ENCODE data around the gene DGKZ. TPM values are rescaled to one million over a fixed set of nuclear protein-coding genes. Genes with fewer than 3 reads are reported as not detected.

The DGKZ gene
- total RNA-seq, 1 experiment from 2014 or later: 68.9 TPM

- no peak for DNase-seq
- no peak overlapping the region for H3K27ac ChIP-seq (ENCODE audit: insufficient read length, low read depth, low read length)
- no peak for TF ChIP-seq CTCF (conservative IDR thresholded peaks at IDR 0.05)
- H3K23ac ChIP-seq (ENCODE audit: insufficient read length, low read depth, low read length): no peak overlapping the region
- H3K18ac ChIP-seq (ENCODE audit: insufficient read length, low read depth, low read length): no peak overlapping the region
- H3K27ac Mint-ChIP-seq: no peak overlapping the region
- H4K91ac ChIP-seq (ENCODE audit: insufficient read length, low read depth, low read length): no peak overlapping the region
- H3K4me1 ChIP-seq (ENCODE audit: insufficient read depth, low read length): peaks cover 3% of the 10 kb centered on the region; the same call in 1 of the 2 replicates
- no peak overlapping the region for H4K8ac ChIP-seq (replicated peaks; ENCODE audit: insufficient read length, low read depth, low read length)
- no peaks in the 10 kb centered on the region for H3K79me1 ChIP-seq (ENCODE audit: insufficient read depth, low read depth, low read length, poor library complexity, severe bottlenecking)
- no peak overlapping the region for H4K5ac ChIP-seq (ENCODE audit: insufficient read length, low read depth, low read length)
- no peak overlapping the region for H3K4me2 ChIP-seq (ENCODE audit: insufficient read depth, insufficient read length, low read length)
- peaks cover 14% of the 10 kb centered on the region; the same call in 1 of the 2 replicates for H3K27me3 ChIP-seq (ENCODE audit: insufficient read depth, low read length)
- H2BK120ac ChIP-seq (ENCODE audit: low read depth, low read length, poor library complexity, severe bottlenecking): no peak overlapping the region
- H2BK5ac ChIP-seq (ENCODE audit: insufficient read length, low read length): no peak overlapping the region
- peaks cover 0 to 14% (median 13%) of the 10 kb centered on the region in 3 experiments; a peak in 6 of 7 replicates for H3K36me3 Mint-ChIP-seq (ENCODE audit: insufficient read depth in 1 of 3, low read depth in 3 of 3)
- H3K4ac ChIP-seq (ENCODE audit: low read depth, low read length): no peak overlapping the region
- peaks cover 21 to 26% of the 10 kb centered on the region in 2 experiments for H3K4me1 Mint-ChIP-seq
- no peak overlapping the region for H2BK15ac ChIP-seq (ENCODE audit: low read depth, low read length)
- H2BK12ac ChIP-seq (ENCODE audit: insufficient read length, low read depth, low read length): no peak overlapping the region
- H3K23me2 ChIP-seq (ENCODE audit: insufficient read length, low read depth, low read length, poor library complexity, severe bottlenecking): peaks cover 15% of the 10 kb centered on the region
- H4K20me1 ChIP-seq (ENCODE audit: control insufficient read depth, insufficient read depth, insufficient read length): no peaks in the 10 kb centered on the region
- WGBS (ENCODE audit: extremely low coverage, insufficient read length, low lambda C conversion rate): no CpG with 5 or more reads among the region's 4 CpGs
- no peak overlapping the region for H2BK20ac ChIP-seq (ENCODE audit: low read depth, low read length, poor library complexity, severe bottlenecking)
- H3K14ac ChIP-seq (ENCODE audit: insufficient read depth, low read length): no peak overlapping the region
- no peaks in the 10 kb centered on the region for H3K9me3 Mint-ChIP-seq
- no peak overlapping the region for H2AFZ ChIP-seq (ENCODE audit: low read length)
- H3K9me3 ChIP-seq (ENCODE audit: control insufficient read depth, low read depth, low read length): no peaks in the 10 kb centered on the region
- H3K9ac ChIP-seq (ENCODE audit: extremely low read depth, insufficient read length, low read length): no peak overlapping the region
- no peak overlapping the region for H2AK5ac ChIP-seq (ENCODE audit: insufficient read length, low read length)
- H3K27me3 Mint-ChIP-seq (ENCODE audit: low read depth): peaks cover 45% of the 10 kb centered on the region
- H3K79me2 ChIP-seq (ENCODE audit: insufficient read depth, low read length): no peaks in the 10 kb centered on the region
- no peak overlapping the region for H3K56ac ChIP-seq (ENCODE audit: insufficient read length, low read depth, low read length)
- H3K4me3 Mint-ChIP-seq: no peak overlapping the region
- H3T11ph ChIP-seq (ENCODE audit: low read length): no peak overlapping the region
Measured at GRCh38 chr11:46393759-46394158, 46.5 kb downstream of the DGKZ start.
